SJSA1 (cell line): ENCODE results near the gene DPP8. TPM values are rescaled to one million over a fixed set of nuclear protein-coding genes. Genes with fewer than 3 reads are reported as not detected.
A peak's percentile ranks its signal among the peaks of the same experiment; 100 is the strongest.

Source experiments
- DNase-seq, 2 experiments: peaks; one replicate each; pipeline ENCODE4 v3.0.0-alpha.2; 2015 to 2020; ENCODE audit warnings: low spot score in 2 of 2, low read depth in 1 of 2
- H3K27ac ChIP-seq: fragments of 250-450 bp; sonication (Bioruptor Pico); 2 replicates; pipeline ENCODE4 v1.5.1; 2020; ENCODE audit warnings: mild to moderate bottlenecking, moderate library complexity
- H3K27me3 ChIP-seq: fragments of 250-450 bp; sonication (Bioruptor Pico); replicated peaks from 2 replicates; pipeline ENCODE4 v1.5.1; 2020; ENCODE audit warnings: mild to moderate bottlenecking, moderate library complexity
- H3K36me3 ChIP-seq: fragments of 250-450 bp; sonication (Bioruptor Pico); 2 replicates; pipeline ENCODE4 v1.5.1; 2020; ENCODE audit warnings: mild to moderate bottlenecking
- H3K4me1 ChIP-seq: fragments of 250-450 bp; sonication (Bioruptor Pico); replicated peaks from 2 replicates; pipeline ENCODE4 v1.6.1; 2021; ENCODE audit warnings: mild to moderate bottlenecking
- H3K4me3 ChIP-seq: fragments of 250-450 bp; sonication (Bioruptor Pico); 2 replicates; pipeline ENCODE4 v1.5.1; 2020; ENCODE audit warnings: mild to moderate bottlenecking
- H3K9me3 ChIP-seq: fragments of 250-450 bp; sonication (Bioruptor Pico); replicated peaks from 2 replicates; pipeline ENCODE4 v1.5.1; 2020; ENCODE audit warnings: mild to moderate bottlenecking
- total RNA-seq: library from RNA; depleted of rRNA; stranded (reverse); fragments of >200 nt; shearing (Covaris generic); gene quantifications from 2 replicates; pipeline ENCODE4 v1.2.3, GENCODE V29; 2014

DPP8 gene
- total RNA-seq, 1 experiment from 2014 or later: 40.4 TPM

GRCh38 chr15:65426216-65426853, 91.2 kb downstream of the DPP8 start:
- Histone ChIP-seq H3K36me3 (no peaks in the 10 kb centered on the region), H3K27me3 (peaks cover 9% of the 10 kb centered on the region), H3K4me1 (peaks cover 12% of the 10 kb centered on the region), H3K9me3 (no peaks in the 10 kb centered on the region), H3K27ac (no peak overlapping the region), H3K4me3 (no peak overlapping the region)
- DNase-seq: no peak

GRCh38 chr15:65424683-65425082, 92.8 kb downstream of the DPP8 start:
- DNase-seq: no peak
- no peaks in the 10 kb centered on the region for H3K36me3 ChIP-seq
- no peaks in the 10 kb centered on the region for H3K9me3 ChIP-seq
- H3K27ac ChIP-seq: no peak overlapping the region
- H3K4me3 ChIP-seq: no peak overlapping the region
- H3K4me1 ChIP-seq: peaks cover 28% of the 10 kb centered on the region
- peaks cover 9% of the 10 kb centered on the region for H3K27me3 ChIP-seq

GRCh38 chr15:65423976-65424679, 93.4 kb downstream of the DPP8 start:
- DNase-seq: no peak
- Histone ChIP-seq H3K4me1 (peaks cover 28% of the 10 kb centered on the region), H3K4me3 (no peak overlapping the region), H3K9me3 (no peaks in the 10 kb centered on the region), H3K27ac (no peak overlapping the region), H3K36me3 (no peaks in the 10 kb centered on the region), H3K27me3 (peaks cover 9% of the 10 kb centered on the region)

DNA sequence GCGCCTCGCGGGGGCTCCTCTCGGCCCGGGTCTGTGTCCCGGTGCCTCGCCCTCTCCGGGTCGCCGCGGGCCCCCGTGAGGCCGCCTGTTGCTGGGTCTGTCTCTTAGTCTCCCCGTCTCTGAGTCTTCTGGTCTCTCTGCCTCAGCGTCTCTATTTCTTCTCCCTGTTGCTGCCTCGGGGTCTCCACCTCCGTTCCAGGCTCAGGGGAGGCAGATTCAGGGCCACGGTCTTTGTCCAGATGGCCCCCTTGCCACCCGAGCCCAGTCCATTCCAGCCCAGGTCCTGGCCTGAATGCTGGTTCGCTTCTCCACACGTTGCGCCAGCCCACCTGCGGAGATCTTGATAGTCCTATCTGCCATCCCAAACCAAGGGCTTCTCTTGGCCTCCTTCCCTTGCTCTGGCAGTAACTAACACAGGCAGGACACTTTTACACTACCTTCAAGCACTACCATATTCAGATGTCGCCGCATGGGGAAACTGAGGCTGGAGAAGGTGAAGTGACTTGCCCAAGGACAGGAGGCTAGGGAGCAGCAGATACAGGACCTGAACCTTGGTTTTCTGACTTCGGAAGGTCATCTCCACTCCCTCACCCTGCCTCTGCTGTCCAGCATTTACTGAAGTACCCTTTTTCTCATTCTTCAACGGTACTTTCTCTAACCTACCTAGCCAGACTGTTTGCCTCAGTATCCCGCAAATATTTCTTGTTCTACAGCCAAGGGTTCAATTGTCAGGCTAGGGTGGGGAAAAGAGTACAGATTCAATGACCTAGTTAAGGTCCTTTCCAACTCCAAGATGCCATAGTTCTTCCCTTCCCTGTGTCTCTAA, 94.1 kb downstream of the DPP8 start:
- H3K4me1 ChIP-seq: peaks cover 28% of the 10 kb centered on the region
- H3K27ac ChIP-seq: no peak overlapping the region
- H3K36me3 ChIP-seq: no peaks in the 10 kb centered on the region
- H3K4me3 ChIP-seq: peak overlapping the region; percentile 45
- no peak for DNase-seq
- no peaks in the 10 kb centered on the region for H3K9me3 ChIP-seq
- peaks cover 9% of the 10 kb centered on the region for H3K27me3 ChIP-seq

DNA sequence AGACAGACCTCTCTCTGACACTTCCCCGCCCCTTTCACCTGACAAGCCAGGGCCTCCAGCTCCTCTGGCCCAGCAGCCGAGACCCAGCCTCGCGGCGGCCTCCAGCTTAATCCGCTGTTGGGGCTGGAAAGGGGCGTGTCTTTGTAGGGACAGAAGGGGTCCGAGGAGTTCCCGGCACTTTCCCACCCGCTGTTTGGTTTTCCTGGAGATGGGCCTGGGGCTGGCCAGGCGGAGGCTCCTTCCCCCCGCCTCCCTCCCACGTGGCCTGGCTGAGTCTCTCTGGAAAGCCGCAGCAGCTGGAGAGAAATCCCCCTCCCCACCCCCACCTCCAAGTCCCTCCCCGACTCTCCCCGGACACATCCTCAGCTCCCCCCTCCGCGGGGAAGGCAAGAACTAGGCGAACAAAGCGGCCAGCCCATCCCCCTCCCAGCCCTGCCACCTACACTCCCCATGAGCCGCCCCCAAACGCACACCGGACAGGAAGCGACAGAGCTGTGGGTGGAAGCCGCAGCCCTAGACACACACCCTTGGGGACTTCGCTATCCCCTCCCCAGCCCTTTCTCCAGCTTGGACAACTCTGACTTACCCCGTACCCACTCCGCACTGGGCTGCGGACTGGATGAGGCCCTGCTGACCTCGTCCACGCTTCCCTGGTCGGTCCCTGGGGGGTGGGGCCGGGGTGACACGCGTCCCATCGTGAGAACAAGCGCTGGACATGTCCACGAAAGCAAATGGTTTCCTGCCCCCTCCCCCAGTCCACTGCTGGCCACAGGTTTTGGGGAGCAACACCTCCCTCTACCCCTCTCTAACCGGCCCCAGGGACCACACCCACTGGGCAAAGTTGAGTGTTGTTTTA, 95.9 kb downstream of the DPP8 start:
- peak in 1 of 2 experiments; percentile 19 for DNase-seq
- Histone ChIP-seq H3K27me3 (peaks cover 9% of the 10 kb centered on the region), H3K9me3 (no peaks in the 10 kb centered on the region), H3K36me3 (no peaks in the 10 kb centered on the region), H3K4me1 (peaks cover 28% of the 10 kb centered on the region), H3K4me3 (peak overlapping the region; percentile 45), H3K27ac (no peak overlapping the region)

GRCh38 chr15:65420975-65421359, 96.5 kb downstream of the DPP8 start:
- Histone ChIP-seq H3K9me3 (no peaks in the 10 kb centered on the region), H3K27me3 (peaks cover 9% of the 10 kb centered on the region), H3K36me3 (no peaks in the 10 kb centered on the region), H3K4me1 (peaks cover 28% of the 10 kb centered on the region), H3K27ac (no peak overlapping the region), H3K4me3 (no peak overlapping the region)
- DNase-seq: no peak

GRCh38 chr15:65418596-65418995, 98.9 kb downstream of the DPP8 start:
- no peak for DNase-seq
- H3K27ac ChIP-seq: no peak overlapping the region
- no peaks in the 10 kb centered on the region for H3K36me3 ChIP-seq
- H3K27me3 ChIP-seq: peaks cover 9% of the 10 kb centered on the region
- no peak overlapping the region for H3K4me3 ChIP-seq
- no peaks in the 10 kb centered on the region for H3K9me3 ChIP-seq
- peaks cover 49% of the 10 kb centered on the region for H3K4me1 ChIP-seq

DNA sequence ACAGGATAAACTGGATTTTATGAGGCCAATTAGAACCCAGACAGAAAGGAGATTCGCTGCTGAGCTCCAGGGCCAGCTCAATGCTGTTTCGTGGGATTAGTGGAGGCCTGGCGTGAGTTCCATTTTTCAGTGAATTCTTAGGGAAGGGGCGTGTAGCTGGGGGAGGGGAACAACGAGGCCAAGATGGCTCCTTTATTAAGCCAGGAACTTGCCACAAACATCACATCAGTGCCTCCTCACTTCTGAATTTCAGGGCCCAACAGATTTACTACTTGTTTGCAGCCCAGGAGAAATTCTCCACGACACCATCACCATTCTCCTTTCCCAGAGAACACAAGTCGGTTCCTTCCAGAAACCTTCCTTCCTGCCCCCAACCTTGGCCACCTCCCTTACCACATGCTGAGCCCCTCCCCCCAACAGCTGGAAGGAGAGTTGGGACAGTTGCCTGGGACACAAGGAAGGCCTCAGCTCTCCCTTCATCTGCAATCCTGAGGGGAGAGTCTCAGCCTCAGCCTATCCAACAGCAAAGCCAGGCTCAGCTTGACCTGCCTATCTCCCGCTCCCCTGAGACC, 100.6 kb downstream of the DPP8 start:
- Histone ChIP-seq H3K27me3 (peaks cover 3% of the 10 kb centered on the region), H3K4me1 (peaks cover 49% of the 10 kb centered on the region)

GRCh38 chr15:65414841-65415621, 102.5 kb downstream of the DPP8 start:
- Histone ChIP-seq H3K4me3 (no peak overlapping the region), H3K27ac (no peak overlapping the region), H3K36me3 (no peaks in the 10 kb centered on the region), H3K9me3 (no peaks in the 10 kb centered on the region), H3K4me1 (peaks cover 31% of the 10 kb centered on the region), H3K27me3 (no peaks in the 10 kb centered on the region)
- DNase-seq: peak; percentile 45 to 62

More for the DNA sequence above, 100.6 kb downstream of the DPP8 start:
- Histone ChIP-seq H3K27ac (no peak overlapping the region), H3K36me3 (no peaks in the 10 kb centered on the region), H3K9me3 (no peaks in the 10 kb centered on the region), H3K4me3 (no peak overlapping the region)
- no peak for DNase-seq

- H3K27ac ChIP-seq: no peak overlapping the region
- H3K27me3 ChIP-seq: no peaks in the 10 kb centered on the region
- no peaks in the 10 kb centered on the region for H3K9me3 ChIP-seq
- DNase-seq: peak in 1 of 2 experiments; percentile 42
- peaks cover 39% of the 10 kb centered on the region for H3K4me1 ChIP-seq
- H3K4me3 ChIP-seq: no peak overlapping the region
- no peaks in the 10 kb centered on the region for H3K36me3 ChIP-seq
Measured at GRCh38 chr15:65413760-65414144, 103.7 kb downstream of the DPP8 start.

- no peak for DNase-seq
- no peaks in the 10 kb centered on the region for H3K27me3 ChIP-seq
- H3K4me3 ChIP-seq: no peak overlapping the region
- H3K4me1 ChIP-seq: peaks cover 45% of the 10 kb centered on the region
- no peaks in the 10 kb centered on the region for H3K36me3 ChIP-seq
- no peak overlapping the region for H3K27ac ChIP-seq
- H3K9me3 ChIP-seq: no peaks in the 10 kb centered on the region
Measured at GRCh38 chr15:65413051-65413759, 104.3 kb downstream of the DPP8 start.

DNA sequence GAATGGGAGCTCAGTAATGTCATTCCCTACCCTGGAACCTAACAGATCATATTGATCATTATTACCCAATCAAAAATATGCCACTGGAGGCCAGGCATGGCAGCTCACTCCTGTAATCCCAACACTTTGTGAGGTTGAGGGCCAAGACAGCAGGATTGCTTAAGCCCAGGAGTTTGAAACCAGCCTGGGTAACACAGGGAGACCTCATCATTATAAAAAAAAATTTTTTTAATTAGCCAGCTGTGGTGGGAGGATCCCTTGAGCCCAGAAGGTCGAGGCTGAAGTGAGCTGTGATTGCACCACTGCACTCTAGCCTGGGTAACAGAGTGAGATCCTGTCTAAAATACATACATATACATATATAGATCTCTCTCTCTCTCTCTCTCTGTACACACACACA, 104.9 kb downstream of the DPP8 start:
- peaks cover 47% of the 10 kb centered on the region for H3K4me1 ChIP-seq
- H3K27me3 ChIP-seq: no peaks in the 10 kb centered on the region
- H3K9me3 ChIP-seq: no peaks in the 10 kb centered on the region
- H3K4me3 ChIP-seq: no peak overlapping the region
- DNase-seq: no peak
- no peaks in the 10 kb centered on the region for H3K36me3 ChIP-seq
- H3K27ac ChIP-seq: no peak overlapping the region
